AG04450 (cell line): ENCODE measurements around the gene MMAA. TPM values are rescaled to one million over a fixed set of nuclear protein-coding genes. Genes with fewer than 3 reads are reported as not detected.

Source experiments
- CTCF ChIA-PET: fragments of 300-600, 350-600 bp; formaldehyde crosslinking; extraction: SDS; loops from one replicate; lab custom pipeline; 2022; ENCODE audit warnings: antibody characterized with exemption, inconsistent platforms; lab: Charles Lee
- POLR2A ChIA-PET: fragments of 350-600 bp; formaldehyde crosslinking; extraction: SDS; loops from one replicate; lab custom pipeline; 2021; ENCODE audit warnings: antibody characterized with exemption, inconsistent platforms; lab: Yijun Ruan, JAX
- DNase-seq: peaks from one replicate; pipeline ENCODE4 v3.0.0-alpha.2; 2011; ENCODE audit warnings: low read depth, low spot score
- H3K27ac ChIP-seq: one replicate; pipeline ENCODE4 v1.5.1; 2012; ENCODE audit warnings: low read depth, low read length, control low read depth
- H3K27me3 ChIP-seq: one replicate; pipeline ENCODE4 v1.6.0; 2012; ENCODE audit warnings: low read length; ENCODE audit not compliant: control insufficient read depth, insufficient read depth
- H3K4me3 ChIP-seq: 2 replicates; pipeline ENCODE4 v1.5.1; 2011; ENCODE audit warnings: mild to moderate bottlenecking, low read depth, low read length, control low read depth
- H3K9me3 ChIP-seq: 2 replicates; pipeline ENCODE4 v1.5.1; 2012; ENCODE audit warnings: low read length; ENCODE audit not compliant: control insufficient read depth, insufficient read depth
- polyA plus RNA-seq: library from polyadenylated mRNA; depleted of rRNA; stranded (reverse); fragments of >200 nt; gene quantifications from 2 replicates; pipeline ENCODE4 v1.2.3, GENCODE V29; 2011
- TF ChIP-seq, protein P1 (sequence below): IDR thresholded peaks from 2 replicates; pipeline ENCODE4 v1.5.1; 2011; ENCODE audit warnings: low read depth, low read length, control low read depth, inconsistent platforms

Gene MMAA
- polyA plus RNA-seq, 1 experiment, result 8.8 TPM

- H3K27ac ChIP-seq, result no peak overlapping the region
- ChIA-PET POLR2A (no interaction called here), CTCF (no interaction called here)
- no peaks in the 10 kb centered on the region for H3K27me3 ChIP-seq
- TF ChIP-seq, protein P1, sequence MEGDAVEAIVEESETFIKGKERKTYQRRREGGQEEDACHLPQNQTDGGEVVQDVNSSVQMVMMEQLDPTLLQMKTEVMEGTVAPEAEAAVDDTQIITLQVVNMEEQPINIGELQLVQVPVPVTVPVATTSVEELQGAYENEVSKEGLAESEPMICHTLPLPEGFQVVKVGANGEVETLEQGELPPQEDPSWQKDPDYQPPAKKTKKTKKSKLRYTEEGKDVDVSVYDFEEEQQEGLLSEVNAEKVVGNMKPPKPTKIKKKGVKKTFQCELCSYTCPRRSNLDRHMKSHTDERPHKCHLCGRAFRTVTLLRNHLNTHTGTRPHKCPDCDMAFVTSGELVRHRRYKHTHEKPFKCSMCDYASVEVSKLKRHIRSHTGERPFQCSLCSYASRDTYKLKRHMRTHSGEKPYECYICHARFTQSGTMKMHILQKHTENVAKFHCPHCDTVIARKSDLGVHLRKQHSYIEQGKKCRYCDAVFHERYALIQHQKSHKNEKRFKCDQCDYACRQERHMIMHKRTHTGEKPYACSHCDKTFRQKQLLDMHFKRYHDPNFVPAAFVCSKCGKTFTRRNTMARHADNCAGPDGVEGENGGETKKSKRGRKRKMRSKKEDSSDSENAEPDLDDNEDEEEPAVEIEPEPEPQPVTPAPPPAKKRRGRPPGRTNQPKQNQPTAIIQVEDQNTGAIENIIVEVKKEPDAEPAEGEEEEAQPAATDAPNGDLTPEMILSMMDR, result no peak
- H3K9me3 ChIP-seq, result no peaks in the 10 kb centered on the region
- DNase-seq, result no peak
- H3K4me3 ChIP-seq, result no peak overlapping the region
Measured at GRCh38 chr4:145660064-145660463, 40.9 kb downstream of the MMAA start.

- ChIA-PET POLR2A (no interaction called here), CTCF (no interaction called here)
- H3K27ac ChIP-seq, result no peak overlapping the region
- no peak for DNase-seq
- no peak overlapping the region for H3K4me3 ChIP-seq
- no peaks in the 10 kb centered on the region for H3K9me3 ChIP-seq
- TF ChIP-seq, protein P1, result no peak
- H3K27me3 ChIP-seq, result no peaks in the 10 kb centered on the region
Measured at GRCh38 chr4:145663194-145663593, 44.0 kb downstream of the MMAA start.

DNA sequence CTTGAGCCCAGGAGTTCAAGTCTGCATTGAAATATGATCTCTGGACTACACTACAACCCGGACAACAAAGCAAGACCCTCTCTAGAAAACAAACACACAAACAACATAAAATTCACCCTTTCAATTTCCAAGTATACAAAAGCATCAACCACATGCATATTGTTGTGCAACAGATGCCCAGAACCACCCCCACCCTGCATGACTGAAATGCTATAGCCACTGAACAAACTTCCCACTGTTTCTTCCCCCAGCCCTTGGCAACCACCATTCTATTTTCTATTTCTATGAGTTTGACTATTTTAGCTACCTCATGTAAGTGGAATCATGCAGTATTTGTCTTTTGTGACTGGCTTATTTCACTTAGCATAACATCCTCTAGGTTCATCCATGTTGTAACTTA lies 46.6 kb downstream of the MMAA start:
- Histone ChIP-seq H3K9me3 (no peaks in the 10 kb centered on the region), H3K27me3 (no peaks in the 10 kb centered on the region), H3K27ac (no peak overlapping the region), H3K4me3 (no peak overlapping the region)
- POLR2A ChIA-PET, result no interaction called here
- TF ChIP-seq, protein P1, result no peak
- no peak for DNase-seq
- CTCF ChIA-PET, result no interaction called here

- no peaks in the 10 kb centered on the region for H3K9me3 ChIP-seq
- ChIA-PET POLR2A (no interaction called here), CTCF (no interaction called here)
- no peak overlapping the region for H3K4me3 ChIP-seq
- no peak overlapping the region for H3K27ac ChIP-seq
- DNase-seq, result no peak
- H3K27me3 ChIP-seq, result no peaks in the 10 kb centered on the region
- TF ChIP-seq, protein P1, result no peak
Measured at GRCh38 chr4:145670422-145670821, 51.2 kb downstream of the MMAA start.

DNA sequence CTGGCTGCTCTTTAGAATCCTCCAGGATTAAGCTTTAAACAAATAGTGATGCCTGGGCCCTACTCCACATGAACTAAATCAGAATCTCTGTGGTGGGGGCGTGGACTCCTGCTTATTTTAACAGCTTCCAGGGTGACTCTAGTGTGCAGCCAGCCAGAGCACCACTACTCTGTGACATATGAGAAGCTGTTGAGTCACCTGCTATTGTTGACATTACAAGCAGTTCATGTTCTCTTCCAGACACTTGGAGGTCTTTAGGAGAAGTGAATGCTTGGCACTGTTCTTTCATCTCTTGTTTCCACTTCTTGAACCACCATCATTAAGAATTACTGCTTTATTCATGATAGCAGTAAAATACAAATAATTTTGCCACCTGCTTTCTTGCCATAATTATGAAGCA lies 60.3 kb downstream of the MMAA start:
- Histone ChIP-seq H3K4me3 (no peak overlapping the region), H3K27ac (no peak overlapping the region), H3K9me3 (no peaks in the 10 kb centered on the region; the same call in 1 of the 2 replicates), H3K27me3 (no peaks in the 10 kb centered on the region)
- CTCF ChIA-PET, result no interaction called here
- DNase-seq, result peak; percentile 83
- TF ChIP-seq, protein P1, result no peak
- POLR2A ChIA-PET, result interaction anchor here (1.0 to 1.2 kb wide), 3 partner anchors 30 to 55 kb away, joined by 4 to 5 read pairs (median 4); no protein-coding TSS in a partner anchor
